Measurements from ENCODE around the gene SLC25A34. TPM values are rescaled to one million over a fixed set of nuclear protein-coding genes. Genes with fewer than 3 reads are reported as not detected.

Gene SLC25A34
- polyA plus RNA-seq, 1 of the 3 experiments (the other 2 are of a cell fraction), result 1.4 TPM

DNA sequence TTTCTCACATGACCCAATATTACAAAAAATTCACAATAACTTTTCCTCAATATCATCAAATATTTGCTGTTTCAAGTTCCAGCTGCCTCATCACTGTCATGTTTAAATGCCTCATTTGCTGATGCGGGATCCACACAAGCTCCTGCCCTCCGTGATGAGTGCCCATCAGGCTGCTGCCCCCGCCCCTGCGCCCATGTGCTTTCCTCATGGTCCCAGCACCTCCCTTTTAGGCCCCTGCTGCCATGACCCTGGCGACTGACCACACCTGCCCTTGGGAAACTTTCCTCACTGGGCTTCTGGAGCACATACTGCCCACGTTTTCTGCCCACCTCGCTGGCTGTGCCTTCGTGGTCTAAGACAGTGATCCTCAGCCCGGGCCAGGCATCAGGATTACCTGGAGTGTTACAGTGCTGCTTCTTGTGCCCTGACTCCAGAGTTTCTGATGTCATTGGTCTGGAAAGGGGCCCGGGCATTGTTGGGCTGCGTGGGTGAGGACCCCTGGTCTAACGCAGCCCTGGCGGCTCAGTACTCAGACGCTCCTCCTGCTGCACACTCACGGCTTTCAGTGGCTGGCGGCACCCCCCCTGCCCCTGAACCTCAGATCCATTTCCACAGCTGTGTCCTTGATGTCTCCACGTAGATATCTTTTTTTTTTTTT is 31.4 kb upstream of the SLC25A34 start:
- 97% methylated on average over 15 of the region's 17 CpGs for WGBS (ENCODE audit: low lambda C conversion rate)
- H3K36me3 ChIP-seq (replicated peaks in 1 of 2; ENCODE audit: control insufficient read depth in 1 of 2, insufficient read depth in 2 of 2, low read length in 1 of 2), result no peaks in the 10 kb centered on the region
- no peak overlapping the region for H3K4me3 ChIP-seq (ENCODE audit: low read depth in 2 of 2, low read length in 1 of 2)
- H3K4me1 ChIP-seq (ENCODE audit: control insufficient read depth in 1 of 2, insufficient read depth in 2 of 2, low read depth in 1 of 2, low read length in 1 of 2), result peaks cover 0 to 6% of the 10 kb centered on the region in 2 experiments; a peak in 2 of 4 replicates
- H3K27ac ChIP-seq (ENCODE audit: low read depth in 2 of 2, low read length in 1 of 2), result peak overlapping the region in 1 of 2 experiments; percentile 76; a peak in 1 of 4 replicates
- peaks cover 16% of the 10 kb centered on the region for H3F3A ChIP-seq (replicated peaks; ENCODE audit: insufficient read depth)
- TF ChIP-seq RCOR1 (IDR thresholded peaks at IDR 0.05; ENCODE audit: low read length) (no peak), RAD21 (IDR thresholded peaks at IDR 0.05; ENCODE audit: low read length) (no peak), YY1 (IDR thresholded peaks at IDR 0.05; ENCODE audit: low read depth) (no peak), FOXJ3 (CRISPR knock-in tag; IDR thresholded peaks at IDR 0.05) (no peak), POLR2AphosphoS5 (IDR thresholded peaks at IDR 0.05; ENCODE audit: low read depth, low read length) (no peak), SIN3A (IDR thresholded peaks at IDR 0.05; ENCODE audit: borderline replicate concordance, low read depth, low read length) (no peak), FOSL2 (IDR thresholded peaks at IDR 0.05; ENCODE audit: borderline replicate concordance, low read depth) (no peak)
- TF ChIP-seq, protein P1, sequence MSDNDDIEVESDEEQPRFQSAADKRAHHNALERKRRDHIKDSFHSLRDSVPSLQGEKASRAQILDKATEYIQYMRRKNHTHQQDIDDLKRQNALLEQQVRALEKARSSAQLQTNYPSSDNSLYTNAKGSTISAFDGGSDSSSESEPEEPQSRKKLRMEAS (IDR thresholded peaks at IDR 0.05; ENCODE audit: low read depth), result no peak
- TF ChIP-seq, protein P2, sequence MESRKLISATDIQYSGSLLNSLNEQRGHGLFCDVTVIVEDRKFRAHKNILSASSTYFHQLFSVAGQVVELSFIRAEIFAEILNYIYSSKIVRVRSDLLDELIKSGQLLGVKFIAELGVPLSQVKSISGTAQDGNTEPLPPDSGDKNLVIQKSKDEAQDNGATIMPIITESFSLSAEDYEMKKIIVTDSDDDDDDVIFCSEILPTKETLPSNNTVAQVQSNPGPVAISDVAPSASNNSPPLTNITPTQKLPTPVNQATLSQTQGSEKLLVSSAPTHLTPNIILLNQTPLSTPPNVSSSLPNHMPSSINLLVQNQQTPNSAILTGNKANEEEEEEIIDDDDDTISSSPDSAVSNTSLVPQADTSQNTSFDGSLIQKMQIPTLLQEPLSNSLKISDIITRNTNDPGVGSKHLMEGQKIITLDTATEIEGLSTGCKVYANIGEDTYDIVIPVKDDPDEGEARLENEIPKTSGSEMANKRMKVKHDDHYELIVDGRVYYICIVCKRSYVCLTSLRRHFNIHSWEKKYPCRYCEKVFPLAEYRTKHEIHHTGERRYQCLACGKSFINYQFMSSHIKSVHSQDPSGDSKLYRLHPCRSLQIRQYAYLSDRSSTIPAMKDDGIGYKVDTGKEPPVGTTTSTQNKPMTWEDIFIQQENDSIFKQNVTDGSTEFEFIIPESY (IDR thresholded peaks at IDR 0.05; ENCODE audit: borderline replicate concordance, low read depth), result no peak
- TF ChIP-seq, protein P3, sequence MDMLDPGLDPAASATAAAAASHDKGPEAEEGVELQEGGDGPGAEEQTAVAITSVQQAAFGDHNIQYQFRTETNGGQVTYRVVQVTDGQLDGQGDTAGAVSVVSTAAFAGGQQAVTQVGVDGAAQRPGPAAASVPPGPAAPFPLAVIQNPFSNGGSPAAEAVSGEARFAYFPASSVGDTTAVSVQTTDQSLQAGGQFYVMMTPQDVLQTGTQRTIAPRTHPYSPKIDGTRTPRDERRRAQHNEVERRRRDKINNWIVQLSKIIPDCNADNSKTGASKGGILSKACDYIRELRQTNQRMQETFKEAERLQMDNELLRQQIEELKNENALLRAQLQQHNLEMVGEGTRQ (IDR thresholded peaks at IDR 0.05; ENCODE audit: borderline replicate concordance, low read depth, low read length), result no peak
- TF ChIP-seq, protein P4, sequence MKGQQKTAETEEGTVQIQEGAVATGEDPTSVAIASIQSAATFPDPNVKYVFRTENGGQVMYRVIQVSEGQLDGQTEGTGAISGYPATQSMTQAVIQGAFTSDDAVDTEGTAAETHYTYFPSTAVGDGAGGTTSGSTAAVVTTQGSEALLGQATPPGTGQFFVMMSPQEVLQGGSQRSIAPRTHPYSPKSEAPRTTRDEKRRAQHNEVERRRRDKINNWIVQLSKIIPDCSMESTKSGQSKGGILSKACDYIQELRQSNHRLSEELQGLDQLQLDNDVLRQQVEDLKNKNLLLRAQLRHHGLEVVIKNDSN (IDR thresholded peaks at IDR 0.05; ENCODE audit: borderline replicate concordance, low read depth), result no peak
- H3K27me3 ChIP-seq (ENCODE audit: insufficient read depth), result no peaks in the 10 kb centered on the region
- POLR2A ChIA-PET, result no interaction called here
- CTCF ChIA-PET, result interaction anchor here (1.3 kb wide), 1 partner anchor 37 kb away, joined by 3 read pairs; no protein-coding TSS in a partner anchor
- H3K79me2 ChIP-seq (ENCODE audit: insufficient read depth), result peaks cover 96% of the 10 kb centered on the region
- no peak for DNase-seq
- no peaks in the 10 kb centered on the region for H3K9me3 ChIP-seq
- no peak overlapping the region for H3K4me2 ChIP-seq
- no peak overlapping the region for H3K9ac ChIP-seq
- peaks cover 23% of the 10 kb centered on the region for H4K20me1 ChIP-seq (ENCODE audit: insufficient read depth)
- H2AFZ ChIP-seq (ENCODE audit: low read depth), result no peak overlapping the region
- H3K9me2 ChIP-seq, result no peaks in the 10 kb centered on the region

DNA sequence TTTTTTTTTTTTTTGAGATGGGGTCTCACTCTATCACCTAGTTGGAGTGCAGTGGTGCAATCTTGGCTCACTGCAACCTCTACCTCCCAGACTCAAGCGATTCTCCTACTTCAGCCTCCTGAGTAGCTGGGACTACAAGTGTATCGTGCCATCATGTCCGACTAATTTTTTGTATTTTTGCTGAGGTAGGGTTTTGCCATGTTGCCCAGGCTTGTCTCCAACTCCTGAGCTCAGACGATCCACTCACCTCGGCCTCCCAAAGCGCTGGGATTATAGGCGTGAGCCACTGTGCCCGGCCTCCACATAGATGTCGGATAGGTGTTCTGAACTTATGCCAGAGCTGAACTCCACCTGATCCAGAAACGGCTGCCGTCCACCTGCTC is 30.9 kb upstream of the SLC25A34 start:
- H3K9me3 ChIP-seq, result no peaks in the 10 kb centered on the region
- WGBS (ENCODE audit: low lambda C conversion rate), result 98% methylated on average over 11 of the region's 11 CpGs
- no peak overlapping the region for H3K4me3 ChIP-seq (ENCODE audit: low read depth in 2 of 2, low read length in 1 of 2)
- peaks cover 18% of the 10 kb centered on the region for H4K20me1 ChIP-seq (ENCODE audit: insufficient read depth)
- H3K4me1 ChIP-seq (ENCODE audit: control insufficient read depth in 1 of 2, insufficient read depth in 2 of 2, low read depth in 1 of 2, low read length in 1 of 2), result peaks cover 0 to 6% of the 10 kb centered on the region in 2 experiments; a peak in 2 of 4 replicates
- no peak for DNase-seq
- H3K79me2 ChIP-seq (ENCODE audit: insufficient read depth), result peaks cover 96% of the 10 kb centered on the region
- H3K9me2 ChIP-seq, result no peaks in the 10 kb centered on the region
- CTCF ChIA-PET, result interaction anchor here (1.3 kb wide), 1 partner anchor 37 kb away, joined by 3 read pairs; no protein-coding TSS in a partner anchor
- POLR2A ChIA-PET, result no interaction called here
- H3K4me2 ChIP-seq, result no peak overlapping the region
- no peaks in the 10 kb centered on the region for H3K36me3 ChIP-seq (replicated peaks in 1 of 2; ENCODE audit: control insufficient read depth in 1 of 2, insufficient read depth in 2 of 2, low read length in 1 of 2)
- H3K27me3 ChIP-seq (ENCODE audit: insufficient read depth), result no peaks in the 10 kb centered on the region
- peaks cover 16% of the 10 kb centered on the region for H3F3A ChIP-seq (replicated peaks; ENCODE audit: insufficient read depth)
- no peak overlapping the region for H2AFZ ChIP-seq (ENCODE audit: low read depth)
- no peak overlapping the region for H3K9ac ChIP-seq
- no peak overlapping the region for H3K27ac ChIP-seq (ENCODE audit: low read depth in 2 of 2, low read length in 1 of 2)
- TF ChIP-seq GATA2 (CRISPR knock-in tag; IDR thresholded peaks at IDR 0.05) (no peak), POLR2AphosphoS5 (IDR thresholded peaks at IDR 0.05; ENCODE audit: low read depth, low read length) (no peak), CHD2 (IDR thresholded peaks at IDR 0.05; ENCODE audit: low read length, partially characterized antibody) (no peak), GABPA (IDR thresholded peaks at IDR 0.05; ENCODE audit: low read depth) (no peak), TCF12 (IDR thresholded peaks at IDR 0.05) (no peak), NRF1 (IDR thresholded peaks at IDR 0.05; ENCODE audit: low read depth, low read length) (no peak), ELF1 (IDR thresholded peaks at IDR 0.05) (no peak), FOXJ3 (CRISPR knock-in tag; IDR thresholded peaks at IDR 0.05) (no peak), FOXM1 (IDR thresholded peaks at IDR 0.05; ENCODE audit: low read depth) (no peak), JUND (IDR thresholded peaks at IDR 0.05) (no peak), MEF2A (IDR thresholded peaks at IDR 0.05; ENCODE audit: borderline replicate concordance, low read depth) (no peak), YY1 (IDR thresholded peaks at IDR 0.05; ENCODE audit: low read depth) (no peak), FOSL2 (IDR thresholded peaks at IDR 0.05; ENCODE audit: borderline replicate concordance, low read depth) (no peak), TAF1 (IDR thresholded peaks at IDR 0.05; ENCODE audit: borderline replicate concordance, low read depth, low read length) (no peak)
- TF ChIP-seq, protein P1 (IDR thresholded peaks at IDR 0.05; ENCODE audit: low read depth), result no peak
- TF ChIP-seq, protein P2 (IDR thresholded peaks at IDR 0.05; ENCODE audit: borderline replicate concordance, low read depth), result no peak

Measured in SK-N-SH (cell line).